OCI-LY7 (cell line): ENCODE results near the gene LRRC8E. TPM values are rescaled to one million over a fixed set of nuclear protein-coding genes. Genes with fewer than 3 reads are reported as not detected.

Experiments used
- BruUV-seq: library from RNA; stranded (reverse); fragments of 400-500 nt; replicated peaks from 2 replicates; lab custom pipeline; 2021; lab: Mats Ljungman, UMichigan
- CTCF ChIA-PET: fragments of 300-600 bp; sonication (Branson Sonifier 250); formaldehyde crosslinking; loops from one replicate; lab custom pipeline; 2022; ENCODE audit warnings: antibody characterized with exemption; ENCODE audit not compliant: unreplicated experiment; lab: Charles Lee
- POLR2A ChIA-PET: fragments of 300-600 bp; sonication (Branson Sonifier 250); formaldehyde crosslinking; loops from one replicate; lab custom pipeline; 2022; ENCODE audit warnings: antibody characterized with exemption; lab: Charles Lee
- DNase-seq: peaks from one replicate; pipeline ENCODE4 v3.0.0-alpha.2; 2015; ENCODE audit warnings: low spot score
- H2AFZ ChIP-seq: fragments of 200-600 bp; sonication (generic), shearing (Covaris generic); 2 replicates; pipeline ENCODE4 v1.6.1; 2014; ENCODE audit warnings: mild to moderate bottlenecking, antibody characterized with exemption, low read length, moderate library complexity
- H3K27ac ChIP-seq: fragments of 200-600 bp; sonication (generic); 2 replicates; pipeline ENCODE4 v1.5.1; 2014; ENCODE audit warnings: mixed run types, low read depth, mild to moderate bottlenecking, moderate library complexity, low read length, inconsistent platforms; ENCODE audit not compliant: poor library complexity, severe bottlenecking
- H3K36me3 ChIP-seq: fragments of 200-600 bp; sonication (generic); 2 replicates; pipeline ENCODE4 v1.6.1; 2014; ENCODE audit warnings: mild to moderate bottlenecking, antibody characterized with exemption, low read length, moderate library complexity, mixed read lengths; ENCODE audit not compliant: insufficient read depth
- H3K4me1 ChIP-seq: fragments of 200-600 bp; sonication (generic); 2 replicates; pipeline ENCODE4 v1.5.1; 2014; ENCODE audit warnings: mild to moderate bottlenecking, low read length; ENCODE audit not compliant: insufficient read depth, poor library complexity, severe bottlenecking
- H3K4me2 ChIP-seq: fragments of 200-600 bp; sonication (generic); 2 replicates; pipeline ENCODE4 v1.6.1; 2014; ENCODE audit warnings: mild to moderate bottlenecking, low read length
- H3K4me3 ChIP-seq: fragments of 200-600 bp; sonication (generic); 2 replicates; pipeline ENCODE4 v1.5.1; 2014; ENCODE audit warnings: mild to moderate bottlenecking, low read depth, low read length; ENCODE audit not compliant: poor library complexity, severe bottlenecking
- H3K79me2 ChIP-seq: fragments of 200-600 bp; sonication (generic); 2 replicates; pipeline ENCODE4 v1.6.1; 2016; ENCODE audit warnings: low read depth, mild to moderate bottlenecking, low read length, moderate library complexity, mixed read lengths; ENCODE audit not compliant: insufficient read depth
- H3K9me2 ChIP-seq: fragments of 200-600 bp; sonication (generic); 2 replicates; pipeline ENCODE4 v1.6.1; 2016; ENCODE audit warnings: mild to moderate bottlenecking, low read length, mixed read lengths; ENCODE audit not compliant: insufficient read depth
- H3K9me3 ChIP-seq: fragments of 200-600 bp; sonication (generic); 2 replicates; pipeline ENCODE4 v1.6.1; 2014; ENCODE audit warnings: mild to moderate bottlenecking, mixed run types, low read length, mixed read lengths
- H4K20me1 ChIP-seq: fragments of 200-600 bp; sonication (generic); 2 replicates; pipeline ENCODE4 v1.6.1; 2014; ENCODE audit warnings: mild to moderate bottlenecking, antibody characterized with exemption, low read length, moderate library complexity, mixed read lengths; ENCODE audit not compliant: insufficient read depth
- CTCF ChIP-seq: fragments of 200-600 bp; sonication (generic); conservative IDR thresholded peaks from 2 replicates; pipeline ENCODE4 v1.5.1; 2014; ENCODE audit warnings: mild to moderate bottlenecking, antibody characterized with exemption, low read length, moderate library complexity, mixed read lengths
- EZH2phosphoT487 ChIP-seq: fragments of 200-600 bp; sonication (generic); IDR thresholded peaks from 2 replicates; pipeline ENCODE4 v1.6.1; 2018; ENCODE audit warnings: low read depth, borderline replicate concordance, mild to moderate bottlenecking, mixed run types, antibody characterized with exemption, low read length, moderate library complexity, mixed read lengths
- intact Hi-C: fragments of 100-400 bp; cut with micrococcal nuclease; formaldehyde crosslinking; loops from one replicate; pipeline ENCODE4 v1.10.0; 2022; ENCODE audit not compliant: unreplicated experiment
- total RNA-seq, 2 experiments: library from RNA; depleted of rRNA in 1 of 2; stranded (reverse); fragments of >200 nt in 1 of 2; shearing (Covaris generic) in 1 of 2; gene quantifications; 2 replicates each; pipeline ENCODE4 v1.2.3, GENCODE V29; 2014 to 2022

LRRC8E gene
- total RNA-seq, 2 experiments from 2014 or later = not detected

- TF ChIP-seq CTCF (no peak), EZH2phosphoT487 (no peak)
- intact Hi-C loops = no loop called here
- H3K27ac ChIP-seq = no peak overlapping the region
- H3K9me3 ChIP-seq = no peaks in the 10 kb centered on the region
- peaks cover 37% of the 10 kb centered on the region for H3K36me3 ChIP-seq
- ChIA-PET CTCF (interaction anchor here (1.1 kb wide), 1 partner anchor 9 kb away, joined by 4 read pairs; the partner anchor contains the start of gene SNAPC2), POLR2A (interaction anchor here (1.0 kb wide), 1 partner anchor 9 kb away, joined by 3 read pairs; no protein-coding TSS in a partner anchor)
- no peak for DNase-seq
- H3K79me2 ChIP-seq = no peaks in the 10 kb centered on the region
- no TSS peak for BruUV-seq
- no peak overlapping the region for H3K4me2 ChIP-seq
- no peaks in the 10 kb centered on the region for H3K4me1 ChIP-seq
- no peak overlapping the region for H2AFZ ChIP-seq
- H3K4me3 ChIP-seq = no peak overlapping the region
- no peaks in the 10 kb centered on the region for H4K20me1 ChIP-seq
- H3K9me2 ChIP-seq = no peaks in the 10 kb centered on the region
Measured at GRCh38 chr19:7911508-7912143, 23.3 kb downstream of the LRRC8E start.

- Histone ChIP-seq H3K4me3 (no peak overlapping the region), H4K20me1 (no peaks in the 10 kb centered on the region), H3K9me2 (no peaks in the 10 kb centered on the region), H3K4me1 (no peaks in the 10 kb centered on the region), H3K4me2 (no peak overlapping the region), H3K27ac (no peak overlapping the region), H3K36me3 (peaks cover 35% of the 10 kb centered on the region), H3K9me3 (no peaks in the 10 kb centered on the region), H3K79me2 (no peaks in the 10 kb centered on the region), H2AFZ (no peak overlapping the region)
- TF ChIP-seq CTCF (no peak), EZH2phosphoT487 (no peak)
- ChIA-PET CTCF (interaction anchor here (1.1 kb wide), 1 partner anchor 8 kb away, joined by 4 read pairs; the partner anchor contains the start of gene SNAPC2), POLR2A (interaction anchor here (1.0 kb wide), 1 partner anchor 8 kb away, joined by 3 read pairs; no protein-coding TSS in a partner anchor)
- no peak for DNase-seq
- intact Hi-C loops = no loop called here
- no TSS peak for BruUV-seq
Measured at GRCh38 chr19:7912144-7912696, 23.9 kb downstream of the LRRC8E start.
